ENCODE data around the gene SORCS1. TPM values are rescaled to one million over a fixed set of nuclear protein-coding genes. Genes with fewer than 3 reads are reported as not detected.
A peak's percentile ranks its signal among the peaks of the same experiment; 100 is the strongest.

SORCS1 gene
- total and polyA plus RNA-seq, 2 of the 8 experiments (the other 6 are each of a cell fraction or from before 2014, with no cell fraction given) = 4.1 to 4.6 TPM

GRCh38 chr10:106866244-106866845 lies 298.2 kb downstream of the SORCS1 start:
- Histone ChIP-seq H3K27ac (ENCODE audit: low read depth, low read length) (no peak overlapping the region), H4K20me1 (replicated peaks in 1 of 2; ENCODE audit: control insufficient read depth in 1 of 2, insufficient read depth in 2 of 2, low read length in 2 of 2) (no peaks in the 10 kb centered on the region), H3K9ac (replicated peaks in 1 of 4; ENCODE audit: extremely low read depth in 1 of 4, low read depth in 3 of 4, low read length in 3 of 4) (no peak overlapping the region), H3K23ac (ENCODE audit: insufficient read length) (no peak overlapping the region), H3K18ac (ENCODE audit: extremely low read depth, low read length) (no peak overlapping the region), H2BK20ac (ENCODE audit: low read length) (no peak overlapping the region), H2BK12ac (ENCODE audit: low read depth, low read length) (no peak overlapping the region), H2AFZ (ENCODE audit: low read length) (no peak overlapping the region), H3K4me2 (ENCODE audit: insufficient read depth in 1 of 2, low read depth in 2 of 2, low read length in 2 of 2) (no peak overlapping the region), H2BK15ac (ENCODE audit: low read length) (0 out of 2 replicates have a peak overlapping the region, but pooled peaks have one; percentile 29), H3K4me1 (replicated peaks in 1 of 4; ENCODE audit: control insufficient read depth in 3 of 4, insufficient read depth in 4 of 4, low read length in 3 of 4) (no peaks in the 10 kb centered on the region), H4K5ac (ENCODE audit: insufficient read length, low read depth, low read length) (no peak overlapping the region), H3K4ac (replicated peaks; ENCODE audit: insufficient read length, low read depth, low read length) (no peak overlapping the region), H3K36me3 (ENCODE audit: control insufficient read depth in 2 of 4, insufficient read depth in 4 of 4, low read length in 3 of 4) (no peaks in the 10 kb centered on the region), H2BK5ac (ENCODE audit: low read depth, low read length) (no peak overlapping the region), H4K8ac (ENCODE audit: extremely low read depth, insufficient read depth, low read length) (no peak overlapping the region), H3K4me3 (ENCODE audit: extremely low read depth in 1 of 4, insufficient read depth in 2 of 4, low read depth in 3 of 4, low read length in 4 of 4) (no peak overlapping the region), H3K56ac (replicated peaks; ENCODE audit: insufficient read length, low read depth, low read length) (no peak overlapping the region), H3K79me2 (ENCODE audit: control insufficient read depth in 1 of 2, insufficient read depth in 2 of 2, low read length in 2 of 2) (no peaks in the 10 kb centered on the region), H2BK120ac (replicated peaks; ENCODE audit: low read depth, low read length) (no peak overlapping the region), H3K23me2 (ENCODE audit: low read depth, low read length) (no peaks in the 10 kb centered on the region), H3K14ac (ENCODE audit: insufficient read length) (no peak overlapping the region), H3K9me3 (ENCODE audit: insufficient read depth in 2 of 2, low read depth in 1 of 2, low read length in 1 of 2) (no peaks in the 10 kb centered on the region), H3K27me3 (replicated peaks in 1 of 4; ENCODE audit: control insufficient read depth in 3 of 4, extremely low read depth in 1 of 4, insufficient read depth in 3 of 4, low read length in 3 of 4) (no peaks in the 10 kb centered on the region), H4K91ac (replicated peaks; ENCODE audit: insufficient read length, low read length) (no peak overlapping the region), H2AK5ac (ENCODE audit: low read depth, low read length) (no peak overlapping the region), H3K79me1 (ENCODE audit: low read depth, low read length) (no peaks in the 10 kb centered on the region)
- FAIRE-seq (no peak), DNase-seq (ENCODE audit: low read depth in 1 of 2, low spot score in 2 of 2) (no peak)
- POLR2A ChIA-PET (ENCODE audit: partially characterized antibody) = no interaction called here
- TF ChIP-seq CTCF (IDR thresholded peaks at IDR 0.05; ENCODE audit: control extremely low read depth in 1 of 3, insufficient read depth in 1 of 3, low read depth in 1 of 3, low read length in 3 of 3) (peak in 2 of 3 experiments; percentile 9 to 13; a peak in 2 of 4 replicates), RAD21 (IDR thresholded peaks at IDR 0.05 in 1 of 2, conservative IDR thresholded peaks at IDR 0.05 in 1 of 2; ENCODE audit: low read depth in 2 of 2, low read length in 2 of 2) (peak; percentile 43 to 52), PHF8 (conservative IDR thresholded peaks at IDR 0.05; ENCODE audit: low read depth, low read length) (no peak)
- CTCF ChIA-PET (ENCODE audit: partially characterized antibody) = interaction anchor here (0.6 to 2.9 kb wide), 8 partner anchors 10 to 280 kb away, joined by 3 to 9 read pairs (median 3); no protein-coding TSS in a partner anchor
- 92% methylated on average over 6 of the region's 7 CpGs; no CpG with 5 or more reads in 1 of the 2 experiments for WGBS, 2 experiments (ENCODE audit: extremely low coverage in 1 of 2, insufficient coverage in 1 of 2, insufficient read length in 1 of 2, insufficient replicate concordance in 2 of 2, low coverage in 1 of 2, low lambda C conversion rate in 2 of 2, missing lambda C conversion rate in 1 of 2)
